ENCODE results near the gene OPA3. TPM values are rescaled to one million over a fixed set of nuclear protein-coding genes. Genes with fewer than 3 reads are reported as not detected.

Gene OPA3
- total and polyA plus RNA-seq, 10 donors = 2.8 to 18.4 (median 16.0) TPM

GRCh38 chr19:45556835-45557234 lies 27.8 kb downstream of the OPA3 start:
- no peak for DNase-seq
- no peak for TF ChIP-seq POLR2AphosphoS5 (IDR thresholded peaks at IDR 0.05)
- TF ChIP-seq POLR2A (IDR thresholded peaks at IDR 0.05) = no peak
- no peak overlapping the region for H3K4me3 ChIP-seq
- peaks cover 3 to 28% (median 12%) of the 10 kb centered on the region in 6 donors for H3K36me3 ChIP-seq
- 86 to 100% (median 92%) methylated on average over 2 to 5 of the region's 5 CpGs for WGBS, 5 donors
- intact Hi-C loops (cut with DNase I; ENCODE audit: low total_unique reads) = no loop called here
- no peak overlapping the region for H3K27ac ChIP-seq
- peaks cover 0 to 40% (median 20%) of the 10 kb centered on the region in 6 donors for H3K4me1 ChIP-seq
- no peaks in the 10 kb centered on the region for H3K9me3 ChIP-seq
- H3K27me3 ChIP-seq (replicated peaks in 1 of 7) = no peaks in the 10 kb centered on the region

GRCh38 chr19:45554481-45554880 lies 30.1 kb downstream of the OPA3 start:
- 88 to 100% (median 95%) methylated on average over 1 of the region's 1 CpG for WGBS, 5 donors
- H3K4me3 ChIP-seq = no peak overlapping the region
- H3K27ac ChIP-seq = no peak overlapping the region
- DNase-seq = no peak
- H3K9me3 ChIP-seq = no peaks in the 10 kb centered on the region
- intact Hi-C loops (cut with DNase I; ENCODE audit: low total_unique reads) = no loop called here
- TF ChIP-seq POLR2AphosphoS5 (IDR thresholded peaks at IDR 0.05) (no peak), POLR2A (IDR thresholded peaks at IDR 0.05) (no peak), CTCF (IDR thresholded peaks at IDR 0.05 in 8 of 11, conservative IDR thresholded peaks at IDR 0.05 in 3 of 11) (no peak)
- H3K4me1 ChIP-seq = peaks cover 0 to 17% (median 12%) of the 10 kb centered on the region in 6 donors
- H3K27me3 ChIP-seq (replicated peaks in 1 of 7) = no peaks in the 10 kb centered on the region
- H3K36me3 ChIP-seq = peaks cover 3 to 21% (median 12%) of the 10 kb centered on the region in 6 donors

GRCh38 chr19:45553464-45553863 lies 31.1 kb downstream of the OPA3 start:
- H3K27ac ChIP-seq = no peak overlapping the region
- WGBS, 5 donors = 91 to 98% (median 94%) methylated on average over 22 to 34 of the region's 34 CpGs
- intact Hi-C loops (cut with DNase I; ENCODE audit: low total_unique reads) = no loop called here
- no peaks in the 10 kb centered on the region for H3K9me3 ChIP-seq
- H3K27me3 ChIP-seq (replicated peaks in 1 of 7) = no peaks in the 10 kb centered on the region
- peaks cover 0 to 17% (median 7%) of the 10 kb centered on the region in 6 donors for H3K4me1 ChIP-seq
- no peak for TF ChIP-seq CTCF (IDR thresholded peaks at IDR 0.05 in 8 of 11, conservative IDR thresholded peaks at IDR 0.05 in 3 of 11)
- peak in 1 of 3 donors; percentile 18 for TF ChIP-seq POLR2AphosphoS5 (IDR thresholded peaks at IDR 0.05)
- H3K4me3 ChIP-seq = no peak overlapping the region
- no peak for DNase-seq
- H3K36me3 ChIP-seq = peaks cover 3 to 21% (median 12%) of the 10 kb centered on the region in 6 donors

GRCh38 chr19:45547965-45548609 lies 36.5 kb downstream of the OPA3 start:
- H3K36me3 ChIP-seq = peaks cover 0 to 10% (median 6%) of the 10 kb centered on the region in 6 donors
- WGBS, 5 donors = 83 to 93% (median 87%) methylated on average over 9 of the region's 9 CpGs
- no peaks in the 10 kb centered on the region for H3K9me3 ChIP-seq

More at GRCh38 chr19:45547965-45548609, 36.5 kb downstream of the OPA3 start:
- DNase-seq = no peak
- TF ChIP-seq POLR2AphosphoS5 (IDR thresholded peaks at IDR 0.05) (no peak), POLR2A (IDR thresholded peaks at IDR 0.05) (no peak), CTCF (IDR thresholded peaks at IDR 0.05 in 8 of 11, conservative IDR thresholded peaks at IDR 0.05 in 3 of 11) (no peak)
- Histone ChIP-seq H3K27ac (peak overlapping the region in 4 of 8 donors; percentile 49 to 63 (median 59)), H3K4me1 (peaks cover 0 to 49% (median 26%) of the 10 kb centered on the region in 6 donors), H3K4me3 (no peak overlapping the region), H3K27me3 (replicated peaks in 1 of 7) (no peaks in the 10 kb centered on the region)
- intact Hi-C loops (cut with DNase I; ENCODE audit: low total_unique reads) = no loop called here

All from spleen (tissue), 11 donors.